GM10266 (cell line): ENCODE data around the gene ATPAF1.

ENCODE experiments used
- DNase-seq: peaks from one replicate; pipeline ENCODE4 v3.0.0; 2012; ENCODE audit errors: extremely low spot score
- TF ChIP-seq, protein P1 (sequence below): IDR thresholded peaks from 2 replicates; pipeline ENCODE4 v1.5.1; 2012; ENCODE audit warnings: mild to moderate bottlenecking, low read depth; ENCODE audit not compliant: control insufficient read depth, insufficient read depth; ENCODE audit errors: missing control alignments

The ATPAF1 gene

DNA sequence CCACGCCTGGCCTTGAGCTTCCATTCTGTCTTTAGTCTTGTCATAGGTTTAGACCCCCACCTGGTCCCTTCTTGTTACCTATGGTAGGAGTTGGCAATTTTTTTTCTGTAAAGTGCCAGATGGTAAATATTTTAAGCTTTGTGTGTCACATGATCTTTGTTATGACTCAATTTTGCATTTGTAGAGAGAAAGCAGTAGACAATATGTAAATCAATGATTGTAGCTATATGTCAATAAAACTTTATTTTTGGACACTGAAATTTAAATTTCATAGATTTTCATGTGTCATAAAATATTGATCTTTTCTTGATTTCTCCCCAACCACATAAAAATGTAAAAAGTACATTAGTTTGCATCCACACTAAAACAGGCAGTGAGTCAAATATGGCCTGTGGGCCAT, 72.1 kb downstream of the ATPAF1 start:
- DNase-seq: no peak

DNA sequence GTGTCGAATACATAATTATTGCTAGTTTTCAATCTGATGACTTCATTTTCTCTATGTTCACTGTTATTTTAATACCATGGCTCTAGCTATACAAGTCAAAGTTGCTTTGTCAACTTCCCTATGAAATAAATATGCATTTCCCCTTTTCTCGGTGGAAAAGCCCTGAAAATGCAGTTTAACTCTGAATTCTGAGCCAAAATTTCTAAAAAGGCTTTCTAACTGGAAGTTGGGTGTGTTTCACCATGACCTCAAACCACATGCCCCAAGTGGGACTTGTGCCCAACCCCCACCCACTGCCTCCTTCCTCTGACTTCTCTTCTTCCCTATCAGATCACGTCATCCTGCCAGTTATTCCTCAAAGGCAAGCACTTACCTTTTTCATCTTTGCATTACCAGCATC, 73.0 kb downstream of the ATPAF1 start:
- DNase-seq: no peak
- TF ChIP-seq, protein P1, sequence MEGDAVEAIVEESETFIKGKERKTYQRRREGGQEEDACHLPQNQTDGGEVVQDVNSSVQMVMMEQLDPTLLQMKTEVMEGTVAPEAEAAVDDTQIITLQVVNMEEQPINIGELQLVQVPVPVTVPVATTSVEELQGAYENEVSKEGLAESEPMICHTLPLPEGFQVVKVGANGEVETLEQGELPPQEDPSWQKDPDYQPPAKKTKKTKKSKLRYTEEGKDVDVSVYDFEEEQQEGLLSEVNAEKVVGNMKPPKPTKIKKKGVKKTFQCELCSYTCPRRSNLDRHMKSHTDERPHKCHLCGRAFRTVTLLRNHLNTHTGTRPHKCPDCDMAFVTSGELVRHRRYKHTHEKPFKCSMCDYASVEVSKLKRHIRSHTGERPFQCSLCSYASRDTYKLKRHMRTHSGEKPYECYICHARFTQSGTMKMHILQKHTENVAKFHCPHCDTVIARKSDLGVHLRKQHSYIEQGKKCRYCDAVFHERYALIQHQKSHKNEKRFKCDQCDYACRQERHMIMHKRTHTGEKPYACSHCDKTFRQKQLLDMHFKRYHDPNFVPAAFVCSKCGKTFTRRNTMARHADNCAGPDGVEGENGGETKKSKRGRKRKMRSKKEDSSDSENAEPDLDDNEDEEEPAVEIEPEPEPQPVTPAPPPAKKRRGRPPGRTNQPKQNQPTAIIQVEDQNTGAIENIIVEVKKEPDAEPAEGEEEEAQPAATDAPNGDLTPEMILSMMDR: no peak

More for the DNA sequence above, 72.1 kb downstream of the ATPAF1 start:
- TF ChIP-seq, protein P1: no peak

DNA sequence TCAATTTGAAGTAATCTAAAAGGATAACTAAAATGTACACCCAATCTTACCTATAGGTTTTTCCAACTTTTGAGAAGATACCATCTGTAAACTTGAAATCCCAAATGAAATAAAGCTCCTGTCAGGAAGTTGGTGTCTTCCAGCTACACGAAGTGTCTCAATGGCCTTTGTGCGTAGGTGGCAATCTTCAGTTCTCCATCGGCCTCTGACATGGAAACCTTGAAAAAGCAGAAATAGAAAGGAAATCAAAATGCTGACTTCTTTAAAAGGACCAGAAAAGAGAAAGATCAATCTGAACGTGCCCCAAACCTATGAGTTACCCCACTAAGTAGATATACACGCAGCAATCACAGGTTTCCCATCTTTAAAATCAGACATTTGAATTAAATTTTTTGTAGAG, 74.1 kb downstream of the ATPAF1 start:
- no peak for DNase-seq
- TF ChIP-seq, protein P1: no peak

DNA sequence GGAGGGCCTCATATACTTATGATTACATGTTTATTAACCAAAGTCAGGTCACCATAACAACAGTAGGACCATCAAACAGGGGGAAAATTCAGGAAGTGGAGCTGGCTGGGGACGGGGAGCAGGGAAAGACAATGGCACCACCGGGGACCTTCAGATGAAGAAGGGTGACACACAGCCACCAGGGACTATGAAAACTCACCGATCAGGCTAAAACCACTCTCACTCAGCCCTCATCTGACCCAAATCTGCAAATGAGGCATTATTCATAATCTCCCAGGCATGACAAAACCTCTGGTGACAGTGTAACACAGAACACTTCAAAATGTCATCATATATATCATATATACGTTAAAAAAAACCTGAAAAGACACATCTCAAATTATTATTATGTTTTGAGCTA, 75.3 kb downstream of the ATPAF1 start:
- DNase-seq: no peak
- TF ChIP-seq, protein P1: no peak

DNA sequence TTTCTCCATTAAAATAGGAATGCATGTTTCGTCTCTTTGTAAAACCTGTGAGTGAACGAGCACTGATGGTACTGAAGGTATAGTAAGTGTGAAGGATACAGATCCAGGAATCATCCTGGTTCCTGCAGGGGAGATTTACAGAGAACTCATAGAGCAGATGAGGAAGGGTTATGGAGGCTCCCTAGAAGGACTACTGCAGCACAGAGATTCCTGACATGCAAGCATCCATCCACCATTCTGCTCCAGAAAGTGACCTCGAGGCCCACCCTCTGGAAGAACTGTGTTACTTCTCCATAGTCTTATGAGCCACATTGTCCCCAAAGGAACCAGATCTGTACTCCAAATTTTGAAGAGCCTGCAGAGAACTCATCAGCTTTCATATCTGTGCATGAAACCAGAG, 78.6 kb downstream of the ATPAF1 start:
- no peak for DNase-seq
- TF ChIP-seq, protein P1: no peak

DNA sequence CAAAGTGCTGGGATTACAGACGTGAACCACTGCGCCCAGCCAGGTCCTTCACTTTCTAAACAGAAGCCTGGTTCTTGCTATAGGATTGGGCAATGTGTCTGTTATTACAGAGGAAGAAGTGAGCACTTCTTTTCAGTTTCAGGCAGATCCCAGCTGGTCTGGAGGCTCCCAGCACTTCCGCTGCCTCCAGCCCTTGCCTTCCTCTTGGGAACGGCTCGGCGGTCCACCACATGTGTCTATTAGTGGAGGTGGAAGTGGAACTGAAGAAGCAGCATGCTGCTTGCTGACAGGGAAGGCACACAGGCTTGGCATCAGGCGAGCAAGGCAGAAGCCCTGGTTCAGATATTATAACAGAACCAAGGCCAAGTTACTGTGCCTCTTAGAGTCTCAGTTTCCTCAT, 81.1 kb downstream of the ATPAF1 start:
- no peak for DNase-seq
- TF ChIP-seq, protein P1: no peak

DNA sequence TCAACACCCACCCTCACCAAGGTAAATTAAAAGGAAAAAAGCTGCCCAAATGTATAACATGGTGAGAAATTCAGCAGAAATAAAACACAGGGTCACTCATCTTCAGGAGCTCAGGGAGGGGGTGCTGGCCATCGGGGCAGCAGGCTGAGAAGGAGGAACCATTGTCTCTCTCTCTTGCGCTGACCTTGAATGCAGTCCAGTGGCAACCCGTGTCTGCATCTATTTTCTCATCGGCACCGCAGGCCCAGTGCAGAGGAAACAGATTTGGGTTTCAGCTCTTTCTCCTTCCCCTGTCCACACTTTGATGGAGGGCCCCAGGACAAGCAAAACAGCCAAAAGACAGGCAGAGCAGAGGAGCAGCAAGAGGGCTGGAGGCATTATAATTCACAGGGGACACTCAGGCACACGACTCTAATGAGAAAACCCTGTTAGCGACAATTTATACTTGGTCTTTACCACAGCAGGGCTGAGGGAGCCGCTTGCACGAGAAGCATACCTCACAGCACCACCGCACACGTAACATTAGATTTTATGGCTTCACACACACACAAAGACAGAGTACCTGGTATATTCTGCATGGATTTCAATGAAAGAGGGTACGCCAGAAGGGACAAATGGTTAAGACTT, 82.7 kb downstream of the ATPAF1 start:
- no peak for DNase-seq
- TF ChIP-seq, protein P1: no peak
